SK-N-SH (cell line): ENCODE results near the gene PAXX. TPM values are rescaled to one million over a fixed set of nuclear protein-coding genes. Genes with fewer than 3 reads are reported as not detected.

Experiments used
- CTCF ChIA-PET: fragments of 300-600, 350-600 bp; formaldehyde crosslinking; extraction: SDS; loops from one replicate; lab custom pipeline; 2021; lab: Yijun Ruan, JAX
- POLR2A ChIA-PET: fragments of 350-600 bp; sonication (Branson Sonifier 250); formaldehyde crosslinking; extraction: SDS; loops from one replicate; lab custom pipeline; 2020; ENCODE audit warnings: antibody characterized with exemption, inconsistent platforms; lab: Yijun Ruan, JAX
- DNase-seq: peaks from one replicate; pipeline ENCODE4 v3.0.0; 2012
- H2AFZ ChIP-seq: fragments of 200-600 bp; sonication (generic); 2 replicates; pipeline ENCODE4 v1.8.1; 2016; ENCODE audit warnings: antibody characterized with exemption, mild to moderate bottlenecking, low read depth
- H3F3A ChIP-seq: fragments of 200-600 bp; sonication (generic); replicated peaks from 2 replicates; pipeline ENCODE3; 2016; ENCODE audit warnings: antibody characterized with exemption, mild to moderate bottlenecking; ENCODE audit not compliant: insufficient read depth
- H3K27ac ChIP-seq, 2 experiments: fragments of 200-500 bp in 1 of 2; fragments of 200-600 bp in 1 of 2; sonication (Bioruptor generic) in 1 of 2; sonication (generic), shearing (Covaris generic) in 1 of 2; 2 replicates each; pipeline versions ENCODE4 v1.5.1 to v1.6.1; 2014 to 2016; ENCODE audit warnings: low read depth in 2 of 2, inconsistent platforms in 1 of 2, low read length in 1 of 2, mild to moderate bottlenecking in 1 of 2, mixed read lengths in 1 of 2
- H3K27me3 ChIP-seq: fragments of 200-600 bp; sonication (generic), shearing (Covaris generic); 2 replicates; pipeline ENCODE4 v1.6.1; 2016; ENCODE audit warnings: mixed run types; ENCODE audit not compliant: insufficient read depth
- H3K36me3 ChIP-seq, 2 experiments: fragments of 200-500 bp in 1 of 2; fragments of 200-600 bp in 1 of 2; sonication (Bioruptor generic) in 1 of 2; sonication (generic) in 1 of 2; replicated peaks in 1 of 2; 2 replicates each; pipeline versions ENCODE3 to v1.5.1; 2014 to 2016; ENCODE audit warnings: low read length in 1 of 2, mild to moderate bottlenecking in 1 of 2; ENCODE audit not compliant: insufficient read depth in 2 of 2, control insufficient read depth in 1 of 2
- H3K4me1 ChIP-seq, 2 experiments: fragments of 200-500 bp in 1 of 2; fragments of 200-600 bp in 1 of 2; sonication (Bioruptor generic) in 1 of 2; sonication (generic), shearing (Covaris generic) in 1 of 2; 2 replicates each; pipeline versions ENCODE4 v1.5.1 to v1.6.1; 2014 to 2016; ENCODE audit warnings: low read depth in 1 of 2, low read length in 1 of 2, mixed run types in 1 of 2; ENCODE audit not compliant: insufficient read depth in 2 of 2, control insufficient read depth in 1 of 2
- H3K4me2 ChIP-seq: fragments of 200-600 bp; sonication (generic), shearing (Covaris generic); 2 replicates; pipeline ENCODE4 v1.6.1; 2017; ENCODE audit warnings: mixed run types
- H3K4me3 ChIP-seq, 2 experiments: fragments of 200-500 bp in 1 of 2; fragments of 200-600 bp in 1 of 2; sonication (Bioruptor generic) in 1 of 2; sonication (generic), shearing (Covaris generic) in 1 of 2; 2 replicates each; pipeline versions ENCODE4 v1.5.1 to v1.8.1; 2014 to 2016; ENCODE audit warnings: low read depth in 2 of 2, inconsistent platforms in 1 of 2, low read length in 1 of 2, mild to moderate bottlenecking in 1 of 2, mixed read lengths in 1 of 2, moderate library complexity in 1 of 2
- H3K79me2 ChIP-seq: fragments of 200-600 bp; sonication (generic); 2 replicates; pipeline ENCODE4 v1.8.1; 2017; ENCODE audit warnings: mild to moderate bottlenecking; ENCODE audit not compliant: insufficient read depth
- H3K9ac ChIP-seq: fragments of 200-600 bp; sonication (generic); 2 replicates; pipeline ENCODE4 v1.6.1; 2017; ENCODE audit warnings: mixed run types
- H3K9me2 ChIP-seq: fragments of 200-600 bp; sonication (generic); 2 replicates; pipeline ENCODE4 v1.6.1; 2017; ENCODE audit warnings: mixed run types
- H3K9me3 ChIP-seq: fragments of 200-600 bp; sonication (generic); 2 replicates; pipeline ENCODE4 v1.6.1; 2017; ENCODE audit warnings: mixed run types, mild to moderate bottlenecking, moderate library complexity
- H4K20me1 ChIP-seq: fragments of 200-600 bp; sonication (generic); 2 replicates; pipeline ENCODE4 v1.6.1; 2017; ENCODE audit warnings: mild to moderate bottlenecking, mixed run types; ENCODE audit not compliant: insufficient read depth
- EP300 ChIP-seq, 2 experiments: IDR thresholded peaks; 2 replicates each; pipeline versions ENCODE4 v1.4.0 to v1.6.1; 2012; ENCODE audit warnings: borderline replicate concordance in 1 of 2, low read depth in 1 of 2, low read length in 1 of 2
- FOXJ3 ChIP-seq: sonication (generic); formaldehyde crosslinking; IDR thresholded peaks from 2 replicates; pipeline ENCODE4 v1.5.1; 2020; ENCODE audit warnings: mild to moderate bottlenecking, missing genetic modification reagents
- GATA2 ChIP-seq: sonication (generic); formaldehyde crosslinking; IDR thresholded peaks from 2 replicates; pipeline ENCODE4 v1.5.0; 2020; ENCODE audit warnings: mild to moderate bottlenecking, missing genetic modification reagents
- RCOR1 ChIP-seq: fragments of 150-350 bp; IDR thresholded peaks from 2 replicates; pipeline ENCODE4 v1.6.1; 2017; ENCODE audit warnings: antibody characterized with exemption, low read length
- TCF12 ChIP-seq: IDR thresholded peaks from 2 replicates; pipeline ENCODE4 v1.4.0; 2012
- TEAD4 ChIP-seq: IDR thresholded peaks from 2 replicates; pipeline ENCODE4 v1.4.0; 2012; ENCODE audit warnings: mild to moderate bottlenecking, borderline replicate concordance; ENCODE audit not compliant: insufficient read depth
- WGBS: methylation state at CpG from one replicate; pipeline ENCODE4 v1.1.6; 2017; ENCODE audit warnings: low lambda C conversion rate; 5-methylcytosine and 5-hydroxymethylcytosine counted together
- polyA plus RNA-seq, 3 experiments: library from polyadenylated mRNA; depleted of rRNA; stranded (reverse); fragments of >200 nt; gene quantifications; 2 replicates each; pipeline ENCODE4 v1.2.3, GENCODE V29; 2012
- TF ChIP-seq, protein P1 (sequence below): IDR thresholded peaks from 2 replicates; pipeline ENCODE4 v1.4.0; 2012; ENCODE audit warnings: low read depth, borderline replicate concordance
- TF ChIP-seq, protein P2 (sequence below): fragments of 200-600 bp; sonication (generic); IDR thresholded peaks from 2 replicates; pipeline ENCODE4 v1.6.1; 2017; ENCODE audit warnings: antibody characterized with exemption, mild to moderate bottlenecking, moderate library complexity
- TF ChIP-seq, protein P3 (sequence below): IDR thresholded peaks from 2 replicates; pipeline ENCODE4; 2012
- TF ChIP-seq, protein P4 (sequence below): IDR thresholded peaks from 2 replicates; pipeline ENCODE4 v1.6.1; 2012; ENCODE audit warnings: mild to moderate bottlenecking, low read depth, low read length, moderate library complexity

PAXX gene
- polyA plus RNA-seq, 1 of the 3 experiments (the other 2 are of a cell fraction): 52.9 TPM

DNA sequence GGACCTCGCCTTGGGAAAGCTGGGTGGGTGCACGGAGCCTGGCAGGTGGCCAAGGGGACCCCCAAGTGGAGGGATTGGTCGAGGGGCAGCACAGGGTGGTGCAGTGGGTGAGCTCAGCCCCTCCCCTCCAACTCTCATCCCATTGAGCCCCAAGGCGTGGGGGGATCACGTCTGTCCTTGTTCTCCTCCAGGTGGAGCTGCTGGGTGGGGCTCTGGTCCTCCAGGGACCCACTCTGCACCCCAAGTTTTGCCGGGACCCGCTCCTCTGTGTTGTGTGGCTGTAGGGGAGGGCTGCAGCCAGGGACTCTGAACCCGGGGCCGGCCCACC, 43.2 kb downstream of the PAXX start:
- Histone ChIP-seq H3K4me1 (peaks cover 0 to 21% of the 10 kb centered on the region in 2 experiments; a peak in 1 of 4 replicates), H3K9me3 (no peaks in the 10 kb centered on the region), H3K9me2 (no peaks in the 10 kb centered on the region), H3K27ac (no peak overlapping the region), H2AFZ (no peak overlapping the region), H4K20me1 (no peaks in the 10 kb centered on the region), H3K9ac (no peak overlapping the region), H3K36me3 (peaks cover 0 to 16% of the 10 kb centered on the region in 2 experiments), H3K4me3 (peak overlapping the region in 1 of 2 experiments; percentile 20; a peak in 1 of 4 replicates), H3K79me2 (no peaks in the 10 kb centered on the region), H3K4me2 (no peak overlapping the region), H3F3A (peaks cover 4% of the 10 kb centered on the region), H3K27me3 (no peaks in the 10 kb centered on the region)
- ChIA-PET POLR2A (interaction anchor here (0.5 to 1.9 kb wide), 4 partner anchors 9 to 226 kb away, joined by 3 to 13 read pairs (median 7); partner anchors contain the start of gene NPDC1), CTCF (interaction anchor here (0.6 to 15.1 kb wide), 46 partner anchors 11 to 275 kb away, joined by 3 to 350 read pairs (median 5); partner anchors contain the start of genes AJM1, C8G, CCDC183 and CLIC3)
- no peak for DNase-seq
- TF ChIP-seq TCF12 (no peak), TEAD4 (no peak), RCOR1 (no peak), FOXJ3 (no peak), EP300 (IDR thresholded peaks at IDR 0.05; ENCODE audit: borderline replicate concordance in 1 of 2, low read depth in 1 of 2, low read length in 1 of 2) (no peak), GATA2 (no peak)
- TF ChIP-seq, protein P1, sequence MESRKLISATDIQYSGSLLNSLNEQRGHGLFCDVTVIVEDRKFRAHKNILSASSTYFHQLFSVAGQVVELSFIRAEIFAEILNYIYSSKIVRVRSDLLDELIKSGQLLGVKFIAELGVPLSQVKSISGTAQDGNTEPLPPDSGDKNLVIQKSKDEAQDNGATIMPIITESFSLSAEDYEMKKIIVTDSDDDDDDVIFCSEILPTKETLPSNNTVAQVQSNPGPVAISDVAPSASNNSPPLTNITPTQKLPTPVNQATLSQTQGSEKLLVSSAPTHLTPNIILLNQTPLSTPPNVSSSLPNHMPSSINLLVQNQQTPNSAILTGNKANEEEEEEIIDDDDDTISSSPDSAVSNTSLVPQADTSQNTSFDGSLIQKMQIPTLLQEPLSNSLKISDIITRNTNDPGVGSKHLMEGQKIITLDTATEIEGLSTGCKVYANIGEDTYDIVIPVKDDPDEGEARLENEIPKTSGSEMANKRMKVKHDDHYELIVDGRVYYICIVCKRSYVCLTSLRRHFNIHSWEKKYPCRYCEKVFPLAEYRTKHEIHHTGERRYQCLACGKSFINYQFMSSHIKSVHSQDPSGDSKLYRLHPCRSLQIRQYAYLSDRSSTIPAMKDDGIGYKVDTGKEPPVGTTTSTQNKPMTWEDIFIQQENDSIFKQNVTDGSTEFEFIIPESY: no peak
- TF ChIP-seq, protein P2, sequence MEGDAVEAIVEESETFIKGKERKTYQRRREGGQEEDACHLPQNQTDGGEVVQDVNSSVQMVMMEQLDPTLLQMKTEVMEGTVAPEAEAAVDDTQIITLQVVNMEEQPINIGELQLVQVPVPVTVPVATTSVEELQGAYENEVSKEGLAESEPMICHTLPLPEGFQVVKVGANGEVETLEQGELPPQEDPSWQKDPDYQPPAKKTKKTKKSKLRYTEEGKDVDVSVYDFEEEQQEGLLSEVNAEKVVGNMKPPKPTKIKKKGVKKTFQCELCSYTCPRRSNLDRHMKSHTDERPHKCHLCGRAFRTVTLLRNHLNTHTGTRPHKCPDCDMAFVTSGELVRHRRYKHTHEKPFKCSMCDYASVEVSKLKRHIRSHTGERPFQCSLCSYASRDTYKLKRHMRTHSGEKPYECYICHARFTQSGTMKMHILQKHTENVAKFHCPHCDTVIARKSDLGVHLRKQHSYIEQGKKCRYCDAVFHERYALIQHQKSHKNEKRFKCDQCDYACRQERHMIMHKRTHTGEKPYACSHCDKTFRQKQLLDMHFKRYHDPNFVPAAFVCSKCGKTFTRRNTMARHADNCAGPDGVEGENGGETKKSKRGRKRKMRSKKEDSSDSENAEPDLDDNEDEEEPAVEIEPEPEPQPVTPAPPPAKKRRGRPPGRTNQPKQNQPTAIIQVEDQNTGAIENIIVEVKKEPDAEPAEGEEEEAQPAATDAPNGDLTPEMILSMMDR: no peak; the same call in none of the 2 replicates
- TF ChIP-seq, protein P3, sequence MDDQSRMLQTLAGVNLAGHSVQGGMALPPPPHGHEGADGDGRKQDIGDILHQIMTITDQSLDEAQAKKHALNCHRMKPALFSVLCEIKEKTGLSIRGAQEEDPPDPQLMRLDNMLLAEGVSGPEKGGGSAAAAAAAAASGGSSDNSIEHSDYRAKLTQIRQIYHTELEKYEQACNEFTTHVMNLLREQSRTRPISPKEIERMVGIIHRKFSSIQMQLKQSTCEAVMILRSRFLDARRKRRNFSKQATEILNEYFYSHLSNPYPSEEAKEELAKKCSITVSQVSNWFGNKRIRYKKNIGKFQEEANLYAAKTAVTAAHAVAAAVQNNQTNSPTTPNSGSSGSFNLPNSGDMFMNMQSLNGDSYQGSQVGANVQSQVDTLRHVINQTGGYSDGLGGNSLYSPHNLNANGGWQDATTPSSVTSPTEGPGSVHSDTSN: no peak
- TF ChIP-seq, protein P4, sequence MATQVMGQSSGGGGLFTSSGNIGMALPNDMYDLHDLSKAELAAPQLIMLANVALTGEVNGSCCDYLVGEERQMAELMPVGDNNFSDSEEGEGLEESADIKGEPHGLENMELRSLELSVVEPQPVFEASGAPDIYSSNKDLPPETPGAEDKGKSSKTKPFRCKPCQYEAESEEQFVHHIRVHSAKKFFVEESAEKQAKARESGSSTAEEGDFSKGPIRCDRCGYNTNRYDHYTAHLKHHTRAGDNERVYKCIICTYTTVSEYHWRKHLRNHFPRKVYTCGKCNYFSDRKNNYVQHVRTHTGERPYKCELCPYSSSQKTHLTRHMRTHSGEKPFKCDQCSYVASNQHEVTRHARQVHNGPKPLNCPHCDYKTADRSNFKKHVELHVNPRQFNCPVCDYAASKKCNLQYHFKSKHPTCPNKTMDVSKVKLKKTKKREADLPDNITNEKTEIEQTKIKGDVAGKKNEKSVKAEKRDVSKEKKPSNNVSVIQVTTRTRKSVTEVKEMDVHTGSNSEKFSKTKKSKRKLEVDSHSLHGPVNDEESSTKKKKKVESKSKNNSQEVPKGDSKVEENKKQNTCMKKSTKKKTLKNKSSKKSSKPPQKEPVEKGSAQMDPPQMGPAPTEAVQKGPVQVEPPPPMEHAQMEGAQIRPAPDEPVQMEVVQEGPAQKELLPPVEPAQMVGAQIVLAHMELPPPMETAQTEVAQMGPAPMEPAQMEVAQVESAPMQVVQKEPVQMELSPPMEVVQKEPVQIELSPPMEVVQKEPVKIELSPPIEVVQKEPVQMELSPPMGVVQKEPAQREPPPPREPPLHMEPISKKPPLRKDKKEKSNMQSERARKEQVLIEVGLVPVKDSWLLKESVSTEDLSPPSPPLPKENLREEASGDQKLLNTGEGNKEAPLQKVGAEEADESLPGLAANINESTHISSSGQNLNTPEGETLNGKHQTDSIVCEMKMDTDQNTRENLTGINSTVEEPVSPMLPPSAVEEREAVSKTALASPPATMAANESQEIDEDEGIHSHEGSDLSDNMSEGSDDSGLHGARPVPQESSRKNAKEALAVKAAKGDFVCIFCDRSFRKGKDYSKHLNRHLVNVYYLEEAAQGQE: no peak
- 26% methylated on average over 4 of the region's 9 CpGs for WGBS
